AG09309 (cell line): ENCODE measurements around the gene PAXX.

ENCODE experiments used
- DNase-seq: peaks from one replicate; pipeline ENCODE4 v3.0.0-alpha.2; 2010; ENCODE audit warnings: low read depth
- H3K4me3 ChIP-seq: 2 replicates; pipeline ENCODE4 v1.5.1; 2011; ENCODE audit warnings: mild to moderate bottlenecking, low read depth, low read length, moderate library complexity; ENCODE audit not compliant: control insufficient read depth
- CTCF ChIP-seq: IDR thresholded peaks from 2 replicates; pipeline ENCODE4 v1.5.1; 2011; ENCODE audit warnings: mild to moderate bottlenecking, low read depth, low read length, inconsistent platforms; ENCODE audit not compliant: insufficient read depth, control insufficient read depth; ENCODE audit errors: missing control alignments

PAXX gene

DNA sequence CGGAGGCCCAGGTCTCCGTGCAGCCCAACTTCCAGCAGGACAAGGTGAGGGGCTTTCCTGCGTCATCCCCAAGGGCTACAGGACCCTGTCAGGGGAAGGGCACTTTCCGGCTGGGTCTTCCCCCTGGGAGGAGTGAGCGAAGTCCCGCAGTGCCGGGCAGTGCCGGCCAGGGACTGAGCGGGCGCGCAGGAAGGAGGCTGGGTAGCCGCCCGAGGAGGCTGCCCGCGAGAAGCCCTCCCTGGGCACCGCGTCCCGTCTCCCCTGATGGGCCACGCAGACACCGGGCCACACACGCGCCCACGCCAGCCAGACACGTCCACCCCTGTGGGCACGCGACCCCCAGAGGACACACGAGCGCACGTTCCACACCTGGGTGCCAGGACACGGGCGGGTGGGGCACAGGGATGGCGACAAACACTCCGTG lies 14.6 kb upstream of the PAXX start:
- no peak for TF ChIP-seq CTCF
- peak overlapping the region; percentile 42 for H3K4me3 ChIP-seq
- no peak for DNase-seq

DNA sequence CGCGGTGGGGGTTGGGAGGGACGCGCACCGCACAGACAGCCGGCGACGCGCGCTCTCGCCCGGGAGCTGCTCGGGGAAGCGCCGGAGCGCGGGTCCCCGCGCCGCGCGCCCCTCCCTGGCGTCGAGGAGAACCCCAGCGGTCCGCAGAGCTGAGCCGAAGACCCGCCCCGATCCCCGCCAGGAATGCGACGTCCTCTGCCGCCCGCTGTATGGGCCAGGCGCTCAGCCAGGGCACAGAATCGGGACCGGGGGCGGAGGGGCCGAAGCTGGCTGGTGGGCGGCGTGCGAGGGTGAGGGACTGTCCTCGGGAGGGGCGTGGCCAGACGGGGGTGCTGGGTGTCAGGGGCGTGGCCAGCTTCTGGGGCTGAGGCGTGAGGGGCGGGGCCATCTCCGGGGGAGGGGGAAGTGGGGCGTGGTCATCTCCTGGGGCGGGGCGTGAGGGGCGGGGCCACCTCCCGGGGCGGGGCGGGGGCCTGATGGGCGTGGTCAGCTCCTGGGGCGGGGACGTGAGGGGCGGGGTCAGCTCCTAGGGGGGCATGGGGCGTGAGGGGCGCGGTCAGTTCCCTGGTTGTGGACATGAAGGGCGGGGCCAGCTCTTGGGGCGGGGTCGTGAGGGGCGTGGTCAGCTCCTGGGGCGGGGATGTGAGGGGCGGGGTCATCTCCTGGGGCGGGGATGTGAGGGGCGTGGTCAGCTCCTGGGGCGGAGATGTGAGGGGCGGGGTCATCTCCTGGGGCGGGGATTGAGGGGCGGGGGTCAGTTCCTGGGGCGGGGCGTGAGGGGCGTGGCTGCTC lies 14.0 kb upstream of the PAXX start:
- DNase-seq, result no peak
- no peak for TF ChIP-seq CTCF

GRCh38 chr9:136978865-136979544 lies 13.2 kb upstream of the PAXX start:
- DNase-seq, result no peak
- no peak overlapping the region for H3K4me3 ChIP-seq
- no peak for TF ChIP-seq CTCF

More for the DNA sequence above, 14.0 kb upstream of the PAXX start:
- H3K4me3 ChIP-seq, result peak overlapping the region; percentile 42

DNA sequence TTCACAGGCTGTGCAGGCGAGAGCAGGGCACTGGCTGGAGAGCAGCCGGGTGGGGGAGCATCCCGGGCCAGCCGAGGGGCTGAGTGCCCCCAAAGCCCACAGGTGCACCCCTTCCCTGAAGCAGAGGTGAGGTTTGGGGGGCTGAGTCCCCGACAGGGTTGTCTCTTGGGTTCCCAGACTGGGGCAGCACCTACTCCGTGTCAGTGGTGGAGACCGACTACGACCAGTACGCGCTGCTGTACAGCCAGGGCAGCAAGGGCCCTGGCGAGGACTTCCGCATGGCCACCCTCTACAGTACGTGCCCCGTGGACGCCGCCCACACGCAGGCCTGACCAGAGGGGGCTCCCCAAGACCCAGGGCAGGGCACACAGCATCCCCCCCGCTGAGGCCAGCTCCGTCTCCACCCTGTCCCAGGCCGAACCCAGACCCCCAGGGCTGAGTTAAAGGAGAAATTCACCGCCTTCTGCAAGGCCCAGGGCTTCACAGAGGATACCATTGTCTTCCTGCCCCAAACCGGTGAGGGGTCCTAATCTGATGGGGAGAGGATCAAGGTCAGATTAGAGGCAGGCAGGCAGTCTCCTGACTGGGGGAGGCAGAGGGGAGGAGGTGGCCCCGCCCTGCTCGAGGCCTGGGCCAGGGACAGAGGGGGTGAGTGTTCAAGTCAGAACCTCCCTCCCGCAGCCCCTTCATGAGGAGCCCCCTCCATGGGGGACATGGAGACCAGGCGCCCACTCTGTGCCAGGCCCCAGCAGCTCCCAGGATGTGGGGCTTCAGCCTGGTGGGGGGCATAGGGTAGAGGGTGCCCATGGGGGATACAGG lies 12.2 kb upstream of the PAXX start:
- DNase-seq, result no peak
- H3K4me3 ChIP-seq, result no peak overlapping the region
- TF ChIP-seq CTCF, result no peak

GRCh38 chr9:136980669-136981478 lies 11.3 kb upstream of the PAXX start:
- H3K4me3 ChIP-seq, result no peak overlapping the region
- no peak for DNase-seq
- no peak for TF ChIP-seq CTCF

DNA sequence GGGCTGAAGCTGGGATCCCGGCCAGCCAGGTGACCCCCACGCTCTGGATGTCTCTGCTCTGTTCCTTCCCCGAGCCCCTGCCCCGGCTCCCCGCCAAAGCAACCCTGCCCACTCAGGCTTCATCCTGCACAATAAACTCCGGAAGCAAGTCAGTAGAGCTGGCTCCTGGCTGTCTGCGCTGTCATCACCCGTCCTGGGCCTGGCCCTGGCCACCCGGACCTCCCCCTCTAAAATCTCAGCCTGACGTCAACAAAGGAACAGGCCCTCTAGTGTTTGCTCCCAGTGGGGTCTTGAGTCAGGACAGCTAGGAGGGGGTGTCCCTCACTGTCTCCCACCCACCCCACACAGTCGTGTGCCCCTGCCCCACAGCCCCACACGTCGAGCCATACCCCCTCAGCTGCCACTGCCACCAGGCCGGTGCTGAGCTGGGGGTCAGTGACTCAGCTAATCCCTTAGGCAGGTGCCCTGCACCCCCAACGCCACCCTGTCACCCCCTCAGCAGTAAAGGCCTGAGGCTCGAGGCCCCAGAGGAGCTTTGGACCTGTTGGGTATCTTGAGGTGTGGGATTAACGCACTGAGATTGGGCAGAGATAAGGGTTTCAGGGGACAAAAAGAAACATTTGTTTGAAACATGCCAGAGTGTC lies 10.5 kb upstream of the PAXX start:
- TF ChIP-seq CTCF, result no peak
- H3K4me3 ChIP-seq, result no peak overlapping the region
- DNase-seq, result no peak
